ENCODE measurements around the gene RGS7. TPM values are rescaled to one million over a fixed set of nuclear protein-coding genes. Genes with fewer than 3 reads are reported as not detected.

The RGS7 gene
- total RNA-seq, 4 donors from 2014 or later: not detected

DNA sequence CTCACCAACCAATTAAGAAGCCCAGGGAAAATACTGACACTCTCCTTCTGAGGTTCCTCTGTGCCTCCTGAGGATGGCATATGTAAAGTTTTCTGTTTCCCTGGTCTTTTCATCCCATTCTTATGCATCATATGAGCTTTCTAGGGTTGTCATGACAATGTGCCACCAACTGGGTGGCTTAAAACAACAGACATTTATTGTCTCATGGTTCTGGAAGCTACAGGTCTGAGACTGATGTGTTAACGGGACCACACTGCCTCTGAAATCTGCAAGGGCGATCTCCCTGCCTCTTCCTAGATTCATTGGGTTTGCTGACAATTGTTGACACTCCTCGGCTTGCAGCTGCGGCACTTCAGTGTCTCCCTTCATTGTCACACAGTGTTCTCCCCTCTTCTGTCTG is 308.4 kb downstream of the RGS7 start:
- TF ChIP-seq CTCF (IDR thresholded peaks at IDR 0.05; ENCODE audit: low read depth): no peak

DNA sequence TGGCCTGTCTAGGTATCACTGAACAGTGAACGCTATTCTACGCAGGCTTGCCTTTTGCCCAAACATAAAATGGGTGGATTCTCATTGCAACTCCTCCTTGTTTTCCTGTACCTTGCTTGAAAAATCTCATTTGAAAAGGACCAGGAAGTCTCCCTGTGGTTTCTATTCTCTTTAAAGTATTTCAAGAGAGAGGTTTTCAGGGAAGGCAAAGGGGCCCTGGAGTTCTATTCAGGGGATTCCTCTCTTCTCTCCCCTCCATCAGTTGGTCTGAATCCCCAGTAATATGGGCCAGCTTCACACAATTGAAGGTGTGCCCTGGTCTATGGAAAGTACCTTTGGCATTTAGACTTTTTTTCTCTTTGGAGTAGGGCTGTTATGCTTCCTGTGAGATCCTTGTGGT is 311.3 kb downstream of the RGS7 start:
- TF ChIP-seq CTCF (IDR thresholded peaks at IDR 0.05; ENCODE audit: low read depth): no peak

DNA sequence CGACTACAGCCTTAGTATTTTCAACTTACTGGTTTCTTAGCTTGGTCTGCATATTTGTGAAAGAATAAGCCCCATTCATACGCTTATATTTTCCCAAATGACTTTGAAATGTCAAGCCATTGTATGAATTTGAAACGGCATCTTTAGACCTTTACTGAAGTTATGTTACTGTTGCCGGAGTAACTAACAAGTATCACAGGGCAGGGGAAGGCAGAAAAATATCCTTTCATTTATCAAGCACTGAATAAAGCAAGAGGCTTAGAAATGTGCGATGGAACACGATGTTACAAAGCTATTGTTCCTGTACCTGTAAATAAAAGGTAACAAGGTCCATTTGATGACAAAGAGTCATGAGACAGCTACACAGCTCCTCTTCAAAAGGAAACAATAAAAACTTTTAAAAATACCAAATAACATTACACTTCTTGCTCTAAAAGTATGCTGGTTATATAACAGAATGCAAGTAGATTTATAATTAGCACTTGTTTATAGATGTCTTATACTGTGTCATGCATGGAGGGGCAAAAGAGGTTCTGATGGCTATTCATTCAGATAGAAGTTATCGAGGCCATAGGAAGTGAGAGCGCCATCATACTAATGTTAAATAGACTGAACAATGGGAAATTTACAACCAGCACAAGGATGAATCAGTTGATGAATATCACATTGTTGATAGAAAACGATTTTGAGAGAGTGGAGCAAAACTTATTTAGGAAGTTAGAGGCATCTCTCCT is 322.6 kb downstream of the RGS7 start:
- TF ChIP-seq CTCF (IDR thresholded peaks at IDR 0.05; ENCODE audit: low read depth): no peak

- no peak for TF ChIP-seq CTCF (IDR thresholded peaks at IDR 0.05; ENCODE audit: low read depth)
These were observed 332.2 kb downstream of the RGS7 start for GRCh38 chr1:241024834-241025233.

GRCh38 chr1:241022366-241022765 is 334.6 kb downstream of the RGS7 start:
- TF ChIP-seq CTCF (IDR thresholded peaks at IDR 0.05; ENCODE audit: low read depth): no peak

GRCh38 chr1:241020851-241021697 is 335.9 kb downstream of the RGS7 start:
- TF ChIP-seq CTCF (IDR thresholded peaks at IDR 0.05; ENCODE audit: low read depth): no peak

DNA sequence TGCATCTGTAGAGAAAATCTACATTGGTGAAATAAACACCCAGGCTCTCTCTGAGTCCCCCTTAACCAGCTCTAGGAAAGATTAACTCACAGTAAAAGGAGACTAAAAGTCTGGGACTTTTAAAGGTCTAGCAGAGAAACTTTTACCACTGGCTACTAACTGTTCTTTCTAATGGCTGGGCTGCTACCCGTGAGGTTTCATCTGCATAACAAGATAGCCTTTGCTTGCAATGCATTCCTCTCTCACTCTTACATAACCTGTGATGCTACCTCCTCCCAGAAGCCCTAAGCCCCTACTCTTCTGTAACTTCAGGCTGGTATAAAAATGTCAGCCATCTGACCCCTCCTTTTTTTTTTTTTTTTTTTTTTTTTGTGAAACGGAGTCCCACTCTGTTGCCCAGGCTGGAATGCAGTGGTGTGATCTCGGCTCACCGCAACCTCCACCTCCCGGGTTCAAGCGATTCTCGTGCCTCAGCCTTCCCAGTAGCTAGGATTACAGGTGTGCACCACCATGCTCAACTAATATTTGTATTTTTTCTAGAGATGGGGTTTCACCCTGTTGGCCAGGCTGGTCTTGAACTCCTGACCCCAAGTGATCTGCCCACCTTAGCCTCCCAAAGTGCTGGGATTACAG is 344.2 kb downstream of the RGS7 start:
- TF ChIP-seq CTCF (IDR thresholded peaks at IDR 0.05; ENCODE audit: low read depth): no peak
